NOMO-1 treated with dmso at 0.1 percent for 144 hours (cell line): ENCODE data around the gene CDK5R1.

Experiments
- DNase-seq: peaks from one replicate; lab custom pipeline; 2025; ENCODE audit not compliant: unreplicated experiment; lab: John Stamatoyannopoulos, UW

The CDK5R1 gene

DNA sequence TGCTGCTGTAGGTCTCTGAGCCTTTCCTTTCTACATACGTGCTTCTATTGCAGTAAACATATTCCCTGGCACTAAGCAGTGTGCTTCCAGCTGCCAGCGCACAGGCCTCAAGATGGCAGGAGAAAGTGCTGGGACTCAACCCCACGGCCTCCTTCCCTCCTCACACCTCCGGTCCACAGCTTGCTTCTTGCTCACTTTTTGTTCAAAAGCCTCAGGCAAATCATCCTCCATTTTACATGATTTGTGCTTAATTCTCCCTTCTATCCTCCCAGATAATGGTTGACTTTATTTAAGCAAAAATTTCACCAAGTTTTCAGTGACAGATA is 5.4 kb downstream of the CDK5R1 start:
- DNase-seq, result no peak

- DNase-seq, result peak; percentile 45
Observed at GRCh38 chr17:32492648-32493289, 6.0 kb downstream of the CDK5R1 start.

- DNase-seq, result no peak
Observed at GRCh38 chr17:32493571-32493970, 6.8 kb downstream of the CDK5R1 start.

- no peak for DNase-seq
Observed at GRCh38 chr17:32493976-32494513, 7.3 kb downstream of the CDK5R1 start.

- DNase-seq, result peak; percentile 37
Observed at GRCh38 chr17:32494621-32495358, 8.0 kb downstream of the CDK5R1 start.

- no peak for DNase-seq
Observed at GRCh38 chr17:32495359-32496231, 8.8 kb downstream of the CDK5R1 start.

- no peak for DNase-seq
Observed at GRCh38 chr17:32496395-32497073, 9.7 kb downstream of the CDK5R1 start.

DNA sequence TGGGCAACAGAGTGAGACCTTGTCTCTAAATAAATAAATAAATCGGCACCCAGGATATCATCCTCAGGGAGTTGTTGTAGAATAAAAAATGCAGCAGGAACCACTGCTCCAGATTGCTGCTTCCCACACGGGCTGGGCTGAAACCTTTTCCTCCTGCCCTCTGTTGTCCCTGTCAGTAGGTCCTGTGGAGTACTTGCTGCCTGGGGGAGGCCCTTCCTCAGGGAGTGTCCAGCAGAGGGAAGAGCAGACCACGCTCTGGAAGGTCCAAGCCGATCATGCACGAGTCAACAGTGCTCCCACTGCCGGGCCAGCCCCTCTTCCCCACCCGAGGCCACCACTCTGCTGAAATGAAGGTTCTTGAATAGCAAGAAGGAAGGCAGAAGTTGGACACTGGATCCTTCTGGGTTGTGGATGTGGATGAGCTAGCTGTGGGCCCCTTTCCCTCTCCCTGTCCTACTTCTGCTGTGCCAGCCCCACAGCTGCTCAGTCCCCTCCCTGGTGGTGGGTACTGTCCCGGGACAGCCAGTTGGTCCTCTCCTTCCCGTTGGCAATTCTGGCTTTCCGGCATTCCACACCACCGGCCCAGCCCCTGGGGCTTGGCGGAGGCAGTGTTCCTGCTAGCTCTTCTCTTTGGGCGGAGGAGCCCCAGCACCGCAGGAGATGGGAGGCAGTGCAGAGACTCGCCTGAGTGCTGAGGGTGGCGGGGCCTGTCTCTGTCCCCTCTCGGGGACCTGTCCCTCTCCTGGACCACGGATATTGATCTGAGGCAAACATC is 10.8 kb downstream of the CDK5R1 start:
- no peak for DNase-seq

- no peak for DNase-seq
Observed at GRCh38 chr17:32498391-32498790, 11.6 kb downstream of the CDK5R1 start.

DNA sequence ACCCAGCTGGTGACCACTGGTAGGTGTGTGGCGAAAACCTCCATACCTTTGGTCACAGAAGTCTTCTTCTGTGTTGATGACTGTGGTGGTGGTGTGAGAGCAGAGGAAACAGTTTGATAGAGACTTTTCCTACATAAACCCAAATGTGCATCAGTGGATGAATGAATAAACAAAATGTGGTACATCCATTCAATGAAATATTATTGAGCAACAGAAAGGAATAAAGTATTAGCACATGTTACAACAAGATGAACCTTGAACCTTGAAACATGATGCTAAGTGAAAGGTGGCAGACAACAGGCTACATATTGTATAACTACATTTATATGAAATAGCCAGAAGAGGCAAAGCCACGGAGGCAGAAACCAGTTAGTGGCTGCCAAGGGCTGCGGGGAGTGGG is 15.2 kb downstream of the CDK5R1 start:
- no peak for DNase-seq

GRCh38 chr17:32502710-32503109 is 15.9 kb downstream of the CDK5R1 start:
- DNase-seq, result no peak

- peak; percentile 37 for DNase-seq
Observed at GRCh38 chr17:32503251-32504165, 16.7 kb downstream of the CDK5R1 start.

GRCh38 chr17:32504166-32504990 is 17.6 kb downstream of the CDK5R1 start:
- no peak for DNase-seq

DNA sequence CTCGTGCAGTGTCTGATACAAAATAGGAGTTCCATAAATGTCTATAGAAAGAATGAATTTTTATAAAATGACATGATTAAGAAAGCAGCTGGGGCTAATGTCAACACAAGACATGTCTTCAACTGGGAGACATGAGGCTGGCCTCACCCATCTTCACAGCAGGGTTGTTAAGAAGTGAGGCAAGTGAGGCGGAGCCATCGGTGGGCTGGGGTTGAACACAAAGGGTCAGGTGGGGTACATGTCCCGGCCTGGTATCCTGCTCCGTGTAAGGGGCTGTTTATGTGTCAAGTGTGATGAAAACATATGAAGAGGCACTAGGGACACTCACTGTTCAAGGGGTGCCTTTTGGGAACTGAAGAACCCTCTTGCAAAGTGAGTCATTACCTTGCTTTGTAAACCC is 22.1 kb downstream of the CDK5R1 start:
- DNase-seq, result no peak

GRCh38 chr17:32510466-32510865 is 23.7 kb downstream of the CDK5R1 start:
- no peak for DNase-seq

- DNase-seq, result no peak
Observed at GRCh38 chr17:32512328-32512727, 25.5 kb downstream of the CDK5R1 start.

DNA sequence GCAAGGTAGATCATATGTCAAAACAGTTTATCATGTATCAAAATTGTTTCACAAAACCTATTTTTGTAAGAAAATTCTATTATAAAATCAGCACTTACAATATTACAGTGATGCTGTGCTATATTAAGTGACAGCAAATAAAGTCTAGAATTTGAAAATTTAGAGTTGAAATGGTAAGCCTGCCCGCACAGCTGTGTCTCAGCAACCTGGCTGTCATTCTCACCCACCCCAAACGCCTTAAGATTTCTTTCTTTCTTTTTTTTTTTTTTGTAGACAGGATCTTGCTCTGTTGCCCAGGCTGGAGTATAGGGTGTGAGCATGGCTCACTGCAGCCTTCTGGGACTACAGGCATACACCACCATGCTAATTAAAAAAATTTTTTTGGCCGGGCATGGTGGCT is 26.8 kb downstream of the CDK5R1 start:
- DNase-seq, result no peak

GRCh38 chr17:32514606-32515005 is 27.8 kb downstream of the CDK5R1 start:
- DNase-seq, result no peak
